Measurements from ENCODE around the gene RNF126.

The RNF126 gene

GRCh38 chr19:681029-682019, 18.3 kb upstream of the RNF126 start:
- peak; percentile 96 for DNase-seq (ENCODE audit: low spot score)
- no peak for TF ChIP-seq CTCF (IDR thresholded peaks at IDR 0.05; ENCODE audit: extremely low read depth, missing control alignments)

GRCh38 chr19:680287-681028, 17.4 kb upstream of the RNF126 start:
- DNase-seq (ENCODE audit: low spot score), result peak; percentile 100
- TF ChIP-seq CTCF (IDR thresholded peaks at IDR 0.05; ENCODE audit: extremely low read depth, missing control alignments), result peak; percentile 78

GRCh38 chr19:679418-680286, 16.6 kb upstream of the RNF126 start:
- TF ChIP-seq CTCF (IDR thresholded peaks at IDR 0.05; ENCODE audit: extremely low read depth, missing control alignments), result no peak
- peak; percentile 75 for DNase-seq (ENCODE audit: low spot score)

GRCh38 chr19:678791-679388, 15.9 kb upstream of the RNF126 start:
- no peak for TF ChIP-seq CTCF (IDR thresholded peaks at IDR 0.05; ENCODE audit: extremely low read depth, missing control alignments)
- no peak for DNase-seq (ENCODE audit: low spot score)

- DNase-seq (ENCODE audit: low spot score), result peak; percentile 32
These were observed 14.8 kb upstream of the RNF126 start for GRCh38 chr19:677601-678436.

More at GRCh38 chr19:677601-678436, 14.8 kb upstream of the RNF126 start:
- no peak for TF ChIP-seq CTCF (IDR thresholded peaks at IDR 0.05; ENCODE audit: extremely low read depth, missing control alignments)

Data from GM20000 (cell line).